Measurements from ENCODE around the gene APOLD1.

- TF ChIP-seq CTCF (IDR thresholded peaks at IDR 0.05; ENCODE audit: insufficient read depth, low read length, poor library complexity, severe bottlenecking) (no peak), EZH2phosphoT487 (conservative IDR thresholded peaks at IDR 0.05; ENCODE audit: low read length) (no peak)
Observed at GRCh38 chr12:12800406-12801180, 15.1 kb downstream of the APOLD1 start.

Measured in SU-DHL-6 (cell line).